HG02938 (cell line): ENCODE measurements around the gene JADE2.

Source experiments
- ATAC-seq: cut with Tn5 transposase; IDR thresholded peaks from one replicate; pipeline ENCODE4 v1.9.1; 2021; ENCODE audit warnings: mild to moderate bottlenecking, moderate library complexity; ENCODE audit not compliant: unreplicated experiment

JADE2 gene

GRCh38 chr5:134614450-134615085, 89.1 kb downstream of the JADE2 start:
- ATAC-seq: no peak

DNA sequence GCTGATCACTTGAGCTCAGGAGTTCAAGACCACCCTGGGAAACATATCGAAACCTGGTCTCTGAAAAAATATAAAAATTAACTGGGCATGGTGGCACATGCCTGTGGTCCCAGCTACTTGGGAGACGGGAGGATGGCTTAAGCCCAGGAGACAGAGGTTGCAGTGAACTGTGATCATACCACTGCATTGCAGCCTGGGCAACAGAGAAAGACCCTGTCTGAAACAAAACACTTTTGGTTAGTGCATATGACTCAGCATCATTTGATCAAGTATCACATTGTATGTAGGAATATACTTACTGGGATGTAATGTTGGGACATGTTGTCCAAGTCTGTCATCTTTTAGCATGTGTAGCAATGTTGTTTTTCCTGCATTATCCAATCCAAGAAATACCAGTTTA, 95.2 kb downstream of the JADE2 start:
- no peak for ATAC-seq

GRCh38 chr5:134625559-134625958, 100.1 kb downstream of the JADE2 start:
- no peak for ATAC-seq

GRCh38 chr5:134626369-134627014, 101.0 kb downstream of the JADE2 start:
- no peak for ATAC-seq
